ENCODE data around the gene PDE6A. TPM values are rescaled to one million over a fixed set of nuclear protein-coding genes. Genes with fewer than 3 reads are reported as not detected.
A peak's percentile ranks its signal among the peaks of the same experiment; 100 is the strongest.

The PDE6A gene
- total and polyA plus RNA-seq, 9 of the 15 experiments (the other 6 are each of a cell fraction or from before 2014, with no cell fraction given) = 0.01 to 0.04 (median 0.01) TPM; not detected in 6

GRCh38 chr5:149960272-149961185, 15.9 kb upstream of the PDE6A start, which contains the start of gene SLC26A2 (continued):
- TF ChIP-seq ZHX1 (conservative IDR thresholded peaks at IDR 0.05; ENCODE audit: low read length) (no peak), CTCF (IDR thresholded peaks at IDR 0.05 in 2 of 3, conservative IDR thresholded peaks at IDR 0.05 in 1 of 3; ENCODE audit: insufficient read depth in 2 of 3, low read depth in 1 of 3, low read length in 3 of 3) (no peak), GTF2E2 (tag; IDR thresholded peaks at IDR 0.05) (0 out of 2 replicates have a peak, but pooled peaks have one; percentile 55), POLR2A (conservative IDR thresholded peaks at IDR 0.05) (peak; percentile 92), SRSF7 (optimal IDR thresholded peaks at IDR 0.05; ENCODE audit: low read depth, low read length) (no peak), ZNF561 (CRISPR knock-in tag; conservative IDR thresholded peaks at IDR 0.05) (no peak), DEAF1 (CRISPR knock-in tag; IDR thresholded peaks at IDR 0.05) (no peak), ZNF395 (CRISPR knock-in tag; IDR thresholded peaks at IDR 0.05) (peak; percentile 80; the same call in 1 of the 2 replicates), MECOM (CRISPR knock-in tag; IDR thresholded peaks at IDR 0.05) (no peak), PRMT5 (CRISPR knock-in tag; IDR thresholded peaks at IDR 0.05) (no peak), POLR2H (tag; IDR thresholded peaks at IDR 0.05; ENCODE audit: low read depth) (peak; percentile 96), ZNF766 (CRISPR knock-in tag; conservative IDR thresholded peaks at IDR 0.05) (no peak), SAFB2 (IDR thresholded peaks at IDR 0.05; ENCODE audit: borderline replicate concordance, low read depth, low read length, severe bottlenecking) (no peak), PREB (CRISPR knock-in tag; IDR thresholded peaks at IDR 0.05) (no peak), ZBTB7A (IDR thresholded peaks at IDR 0.05; ENCODE audit: borderline replicate concordance, control insufficient read depth, low read depth, low read length) (peak; percentile 18; the same call in 1 of the 2 replicates), TGIF2 (CRISPR knock-in tag; IDR thresholded peaks at IDR 0.05) (no peak)
